ENCODE results near the gene NID1. TPM values are rescaled to one million over a fixed set of nuclear protein-coding genes. Genes with fewer than 3 reads are reported as not detected.
A peak's percentile ranks its signal among the peaks of the same experiment; 100 is the strongest.

NID1 gene
- total and polyA plus RNA-seq, 4 donors = 15.4 to 151 (median 45.1) TPM

- Histone ChIP-seq H3K27ac (ENCODE audit: low read depth in 1 of 2, low read length in 1 of 2) (peak overlapping the region; percentile 9 to 68), H3K9me3 (ENCODE audit: control insufficient read depth in 4 of 4, insufficient read depth in 3 of 4, low read length in 3 of 4) (no peaks in the 10 kb centered on the region), H3K4me1 (ENCODE audit: control insufficient read depth in 5 of 5, insufficient read depth in 5 of 5, low read length in 5 of 5) (peaks cover 0 to 29% (median 7%) of the 10 kb centered on the region in 5 donors), H3K4me3 (no peak overlapping the region), H3K27me3 (ENCODE audit: control insufficient read depth in 3 of 3, insufficient read depth in 3 of 3, low read length in 2 of 3) (no peaks in the 10 kb centered on the region), H3K9ac (ENCODE audit: insufficient read depth in 1 of 2, low read length in 2 of 2) (no peak overlapping the region), H3K36me3 (ENCODE audit: control insufficient read depth in 4 of 4, insufficient read depth in 4 of 4, low read length in 4 of 4) (peaks cover 7 to 45% (median 26%) of the 10 kb centered on the region in 4 donors)
- ATAC-seq (ENCODE audit: insufficient read depth, low FRiP score) (no peak), DNase-seq (peak; percentile 61 to 80 (median 72))
- 65 to 81% methylated on average over 9 of the region's 9 CpGs for WGBS, 2 donors
- no peak for TF ChIP-seq CTCF (IDR thresholded peaks at IDR 0.05; ENCODE audit: control extremely low read depth, extremely low read depth)
Measured at GRCh38 chr1:236021424-236022135, 43.3 kb downstream of the NID1 start.

GRCh38 chr1:236020359-236021219 lies 44.3 kb downstream of the NID1 start:
- DNase-seq = no peak
- H3K9me3 ChIP-seq (ENCODE audit: control insufficient read depth in 4 of 4, insufficient read depth in 3 of 4, low read length in 3 of 4) = no peaks in the 10 kb centered on the region
- peak overlapping the region; percentile 9 to 68 for H3K27ac ChIP-seq (ENCODE audit: low read depth in 1 of 2, low read length in 1 of 2)
- no peak for ATAC-seq (ENCODE audit: insufficient read depth, low FRiP score)
- peaks cover 4 to 32% (median 10%) of the 10 kb centered on the region in 5 donors for H3K4me1 ChIP-seq (ENCODE audit: control insufficient read depth in 5 of 5, insufficient read depth in 5 of 5, low read length in 5 of 5)
- no peak overlapping the region for H3K9ac ChIP-seq (ENCODE audit: insufficient read depth in 1 of 2, low read length in 2 of 2)
- no peaks in the 10 kb centered on the region for H3K27me3 ChIP-seq (ENCODE audit: control insufficient read depth in 3 of 3, insufficient read depth in 3 of 3, low read length in 2 of 3)
- WGBS, 2 donors = 84% methylated on average over 20 of the region's 20 CpGs
- H3K36me3 ChIP-seq (ENCODE audit: control insufficient read depth in 4 of 4, insufficient read depth in 4 of 4, low read length in 4 of 4) = peaks cover 3 to 41% (median 26%) of the 10 kb centered on the region in 4 donors
- no peak for TF ChIP-seq CTCF (IDR thresholded peaks at IDR 0.05; ENCODE audit: control extremely low read depth, extremely low read depth)
- no peak overlapping the region for H3K4me3 ChIP-seq

- peak overlapping the region in 1 of 2 donors; percentile 56 for H3K9ac ChIP-seq (ENCODE audit: insufficient read depth in 1 of 2, low read length in 2 of 2)
- H3K27me3 ChIP-seq (ENCODE audit: control insufficient read depth in 3 of 3, insufficient read depth in 3 of 3, low read length in 2 of 3) = no peaks in the 10 kb centered on the region
- DNase-seq (peak; percentile 73 to 92 (median 83)), ATAC-seq (ENCODE audit: insufficient read depth, low FRiP score) (peak; percentile 45)
- no peak overlapping the region for H3K4me3 ChIP-seq
- H3K9me3 ChIP-seq (ENCODE audit: control insufficient read depth in 4 of 4, insufficient read depth in 3 of 4, low read length in 3 of 4) = no peaks in the 10 kb centered on the region
- H3K27ac ChIP-seq (ENCODE audit: low read depth in 1 of 2, low read length in 1 of 2) = peak overlapping the region; percentile 56 to 80
- peaks cover 4 to 32% (median 11%) of the 10 kb centered on the region in 5 donors for H3K4me1 ChIP-seq (ENCODE audit: control insufficient read depth in 5 of 5, insufficient read depth in 5 of 5, low read length in 5 of 5)
- TF ChIP-seq CTCF (IDR thresholded peaks at IDR 0.05; ENCODE audit: control extremely low read depth, extremely low read depth) = no peak
- 67% methylated on average over 5 of the region's 5 CpGs for WGBS, 2 donors
- H3K36me3 ChIP-seq (ENCODE audit: control insufficient read depth in 4 of 4, insufficient read depth in 4 of 4, low read length in 4 of 4) = peaks cover 3 to 46% (median 24%) of the 10 kb centered on the region in 4 donors
Measured at GRCh38 chr1:236018885-236019453, 45.9 kb downstream of the NID1 start.

Data from lung (tissue), 12 donors.